Adipocyte (in vitro differentiated cells): ENCODE data around the gene SFI1.
"Not testable (repeated sequence)": the region's sequence is repeated elsewhere in the genome, so short reads cannot be mapped to it uniquely, and the experiment has no call there.

Experiments
- DNase-seq: peaks from one replicate; pipeline ENCODE4 v3.0.0-alpha.2; 2015; ENCODE audit warnings: low read depth
- H3K27me3 ChIP-seq: replicated peaks from 2 replicates; pipeline ENCODE4 v1.7.0; 2013; ENCODE audit warnings: mild to moderate bottlenecking, low read length, moderate library complexity; ENCODE audit not compliant: control insufficient read depth, insufficient read depth
- H3K36me3 ChIP-seq: 2 replicates; pipeline ENCODE4 v1.7.0; 2013; ENCODE audit warnings: low read length, mild to moderate bottlenecking, moderate library complexity; ENCODE audit not compliant: control insufficient read depth, insufficient read depth, severe bottlenecking
- H3K4me1 ChIP-seq: 2 replicates; pipeline ENCODE4 v1.7.0; 2013; ENCODE audit warnings: mild to moderate bottlenecking, low read length, moderate library complexity; ENCODE audit not compliant: control insufficient read depth, insufficient read depth
- H3K4me3 ChIP-seq: 2 replicates; pipeline ENCODE4 v1.7.0; 2013; ENCODE audit warnings: mild to moderate bottlenecking, low read length, moderate library complexity
- H3K9ac ChIP-seq: 2 replicates; pipeline ENCODE4 v1.7.0; 2013; ENCODE audit warnings: mild to moderate bottlenecking, low read length, moderate library complexity
- H3K9me3 ChIP-seq: 2 replicates; pipeline ENCODE4 v1.7.0; 2013; ENCODE audit warnings: mild to moderate bottlenecking, low read length, moderate library complexity; ENCODE audit not compliant: control insufficient read depth

The SFI1 gene

GRCh38 chr22:31477329-31477728 is 19.0 kb upstream of the SFI1 start:
- no peak overlapping the region for H3K4me3 ChIP-seq
- peaks cover 54% of the 10 kb centered on the region for H3K36me3 ChIP-seq

GRCh38 chr22:31481129-31481528 is 15.2 kb upstream of the SFI1 start:
- DNase-seq: no peak
- H3K36me3 ChIP-seq: peaks cover 86% of the 10 kb centered on the region
- H3K4me1 ChIP-seq: peaks cover 2% of the 10 kb centered on the region
- no peak overlapping the region for H3K9ac ChIP-seq
- H3K27me3 ChIP-seq: no peaks in the 10 kb centered on the region
- no peak overlapping the region for H3K4me3 ChIP-seq
- no peaks in the 10 kb centered on the region for H3K9me3 ChIP-seq

More at GRCh38 chr22:31477329-31477728, 19.0 kb upstream of the SFI1 start:
- Histone ChIP-seq H3K4me1 (peaks cover 28% of the 10 kb centered on the region), H3K9me3 (no peaks in the 10 kb centered on the region), H3K9ac (no peak overlapping the region), H3K27me3 (no peaks in the 10 kb centered on the region)
- DNase-seq: no peak

GRCh38 chr22:31482470-31482869 is 13.9 kb upstream of the SFI1 start:
- H3K4me3 ChIP-seq, H3K27me3 ChIP-seq, H3K4me1 ChIP-seq, H3K9ac ChIP-seq, H3K9me3 ChIP-seq, DNase-seq: not testable (repeated sequence)
- peaks cover 82% of the 10 kb centered on the region for H3K36me3 ChIP-seq

- H3K4me1 ChIP-seq: peaks cover 19% of the 10 kb centered on the region
- not testable (repeated sequence) for H3K27me3 ChIP-seq, H3K9ac ChIP-seq, H3K9me3 ChIP-seq, DNase-seq, H3K4me3 ChIP-seq
- peaks cover 52% of the 10 kb centered on the region for H3K36me3 ChIP-seq
Observed at GRCh38 chr22:31486369-31486768, 10.0 kb upstream of the SFI1 start.

DNA sequence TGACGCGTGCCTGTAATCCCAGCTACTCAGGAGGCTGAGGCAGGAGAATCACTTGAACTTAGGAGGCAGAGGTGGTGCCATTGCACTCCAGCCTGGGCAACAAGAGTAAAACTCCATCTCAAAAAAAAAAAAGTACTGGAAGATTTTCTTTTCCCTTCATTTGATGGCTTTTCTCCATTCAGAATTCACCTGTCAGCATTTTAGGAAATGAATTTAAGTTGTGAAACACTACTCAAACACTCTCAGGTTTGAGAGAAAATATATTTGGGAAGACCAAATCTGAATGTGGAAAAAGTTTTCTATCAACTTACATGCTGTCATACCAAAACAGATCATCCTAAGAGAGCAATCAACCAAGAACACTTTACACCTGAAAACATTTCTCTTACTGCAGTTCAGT is 9.4 kb upstream of the SFI1 start:
- no peak for DNase-seq
- Histone ChIP-seq H3K27me3 (no peaks in the 10 kb centered on the region), H3K4me1 (peaks cover 19% of the 10 kb centered on the region), H3K9me3 (no peaks in the 10 kb centered on the region), H3K36me3 (peaks cover 46% of the 10 kb centered on the region), H3K4me3 (no peak overlapping the region), H3K9ac (no peak overlapping the region)

DNA sequence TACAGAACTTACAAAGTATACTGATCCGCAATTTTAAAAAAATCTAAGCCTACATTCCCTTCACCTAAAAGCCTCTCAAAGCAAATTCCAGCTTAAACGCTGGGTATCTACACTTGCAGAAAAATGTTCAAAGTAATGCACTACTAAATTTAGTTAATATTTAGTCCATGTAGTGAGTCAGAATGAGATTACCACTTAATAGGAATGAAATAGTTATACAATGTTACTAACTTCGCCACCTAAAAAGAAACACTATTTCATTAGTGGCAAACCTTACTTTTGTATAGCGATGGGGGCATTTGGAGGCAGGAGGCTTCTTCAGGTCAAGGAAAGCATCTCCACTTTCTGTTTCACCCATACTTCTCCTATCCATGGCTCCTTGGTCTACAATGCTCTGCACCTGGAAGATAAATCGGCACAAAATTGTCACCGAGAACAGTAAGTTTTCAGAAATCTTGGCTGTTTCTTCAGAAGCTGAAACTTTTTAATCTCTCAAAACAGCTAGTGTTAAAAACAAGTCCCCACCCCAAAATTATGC is 7.9 kb upstream of the SFI1 start:
- Histone ChIP-seq H3K27me3 (no peaks in the 10 kb centered on the region), H3K4me3 (peak overlapping the region; percentile 93), H3K4me1 (peaks cover 19% of the 10 kb centered on the region), H3K36me3 (peaks cover 32% of the 10 kb centered on the region), H3K9me3 (no peaks in the 10 kb centered on the region), H3K9ac (peak overlapping the region; percentile 88)
- no peak for DNase-seq

GRCh38 chr22:31488988-31489617 is 7.2 kb upstream of the SFI1 start:
- Histone ChIP-seq H3K36me3 (peaks cover 25% of the 10 kb centered on the region), H3K4me1 (peaks cover 19% of the 10 kb centered on the region), H3K9me3 (no peaks in the 10 kb centered on the region), H3K4me3 (peak overlapping the region; percentile 93), H3K27me3 (no peaks in the 10 kb centered on the region), H3K9ac (peak overlapping the region; percentile 88)
- peak; percentile 73 for DNase-seq

- Histone ChIP-seq H3K36me3 (peaks cover 19% of the 10 kb centered on the region), H3K27me3 (no peaks in the 10 kb centered on the region), H3K9ac (peak within 1 kb of the TSS; percentile 88), H3K4me3 (peak within 1 kb of the TSS; percentile 93), H3K4me1 (peaks cover 19% of the 10 kb centered on the region), H3K9me3 (no peaks in the 10 kb centered on the region)
- DNase-seq: peak; percentile 92
Observed at GRCh38 chr22:31489632-31490495, 6.5 kb upstream of the SFI1 start, which contains the start of gene EIF4ENIF1. TSS of gene EIF4ENIF1 (minus strand) at chr22:31489842. CDS start at chr22:31488718, 1,124 bp downstream.

- Histone ChIP-seq H3K4me1 (peaks cover 21% of the 10 kb centered on the region), H3K4me3 (peak overlapping the region; percentile 93), H3K9ac (peak overlapping the region; percentile 88), H3K27me3 (no peaks in the 10 kb centered on the region), H3K36me3 (peaks cover 12% of the 10 kb centered on the region), H3K9me3 (no peaks in the 10 kb centered on the region)
- peak; percentile 76 for DNase-seq
Observed at GRCh38 chr22:31490496-31490925, 5.8 kb upstream of the SFI1 start.

- no peaks in the 10 kb centered on the region for H3K27me3 ChIP-seq
- peak; percentile 19 for DNase-seq
Observed at GRCh38 chr22:31491218-31491962, 4.9 kb upstream of the SFI1 start.

DNA sequence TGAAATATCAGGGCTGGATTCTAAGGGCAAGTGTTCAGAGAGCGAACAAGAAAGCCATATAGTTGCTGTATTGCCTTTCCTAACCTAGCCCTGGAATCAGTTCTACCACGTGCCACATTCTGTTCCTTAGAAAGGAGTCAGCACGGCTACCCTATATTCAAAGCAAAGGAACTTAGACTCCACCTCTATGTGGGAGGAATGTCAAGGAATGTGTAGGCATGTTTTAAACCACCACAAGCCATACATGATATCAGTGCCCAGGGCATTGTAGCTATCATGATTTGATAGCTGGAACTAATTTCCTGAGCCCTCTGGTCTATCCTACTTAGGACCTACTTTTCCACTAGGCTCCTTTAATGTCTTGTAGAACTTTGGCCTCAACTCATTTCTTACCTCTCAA is 4.2 kb upstream of the SFI1 start:
- H3K36me3 ChIP-seq: peaks cover 8% of the 10 kb centered on the region
- H3K9ac ChIP-seq: no peak overlapping the region
- no peaks in the 10 kb centered on the region for H3K9me3 ChIP-seq
- no peaks in the 10 kb centered on the region for H3K27me3 ChIP-seq
- DNase-seq: no peak
- peaks cover 29% of the 10 kb centered on the region for H3K4me1 ChIP-seq
- no peak overlapping the region for H3K4me3 ChIP-seq

More at GRCh38 chr22:31491218-31491962, 4.9 kb upstream of the SFI1 start:
- peaks cover 11% of the 10 kb centered on the region for H3K36me3 ChIP-seq
- peaks cover 24% of the 10 kb centered on the region for H3K4me1 ChIP-seq
- peak overlapping the region; percentile 88 for H3K9ac ChIP-seq
- H3K4me3 ChIP-seq: peak overlapping the region; percentile 93
- H3K9me3 ChIP-seq: no peaks in the 10 kb centered on the region
